Coronary artery (tissue), 2 donors: Measurements from ENCODE around the gene TATDN2.
"Not testable (repeated sequence)": the region's sequence is repeated elsewhere in the genome, so short reads cannot be mapped to it uniquely, and the experiment has no call there.

Experiments
- DNase-seq: peaks from one replicate; pipeline ENCODE4 v3.0.0-alpha.2; 2017; ENCODE audit warnings: low spot score
- H3K27ac ChIP-seq, 2 donors: fragments of 200-600 bp; sonication (generic); one replicate each; pipeline ENCODE4 v1.5.1; 2016 to 2019
- H3K4me3 ChIP-seq: fragments of 200-600 bp; sonication (generic); 2 replicates; pipeline ENCODE4 v1.5.1; 2016; ENCODE audit warnings: mild to moderate bottlenecking, moderate library complexity
- TF ChIP-seq, protein P1 (sequence below): fragments of 200-600 bp; sonication (generic); IDR thresholded peaks from one replicate; pipeline ENCODE4 v1.5.1; 2019; ENCODE audit warnings: antibody characterized with exemption

Gene TATDN2

DNA sequence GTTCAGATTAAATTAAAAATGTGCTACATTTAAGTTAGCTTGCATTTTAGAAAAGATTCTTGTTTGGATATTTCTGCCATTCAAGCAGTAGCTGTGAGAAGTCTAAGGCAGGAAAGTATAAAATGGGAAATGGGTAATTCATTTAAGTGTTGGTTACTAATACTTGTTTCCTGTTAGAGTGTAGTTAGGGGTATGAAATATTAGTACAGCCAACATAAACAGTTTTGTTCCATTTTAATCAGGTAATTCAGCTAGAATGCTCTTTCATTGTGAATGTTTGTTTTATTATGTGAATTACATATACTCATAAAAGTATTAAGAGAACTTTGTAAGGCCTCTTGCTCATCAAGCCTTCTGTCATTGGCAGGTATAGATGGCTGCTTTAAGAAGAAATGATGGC is 19.9 kb downstream of the TATDN2 start:
- Histone ChIP-seq H3K27ac (no peak overlapping the region), H3K4me3 (no peak overlapping the region)
- DNase-seq, result no peak
- TF ChIP-seq, protein P1, sequence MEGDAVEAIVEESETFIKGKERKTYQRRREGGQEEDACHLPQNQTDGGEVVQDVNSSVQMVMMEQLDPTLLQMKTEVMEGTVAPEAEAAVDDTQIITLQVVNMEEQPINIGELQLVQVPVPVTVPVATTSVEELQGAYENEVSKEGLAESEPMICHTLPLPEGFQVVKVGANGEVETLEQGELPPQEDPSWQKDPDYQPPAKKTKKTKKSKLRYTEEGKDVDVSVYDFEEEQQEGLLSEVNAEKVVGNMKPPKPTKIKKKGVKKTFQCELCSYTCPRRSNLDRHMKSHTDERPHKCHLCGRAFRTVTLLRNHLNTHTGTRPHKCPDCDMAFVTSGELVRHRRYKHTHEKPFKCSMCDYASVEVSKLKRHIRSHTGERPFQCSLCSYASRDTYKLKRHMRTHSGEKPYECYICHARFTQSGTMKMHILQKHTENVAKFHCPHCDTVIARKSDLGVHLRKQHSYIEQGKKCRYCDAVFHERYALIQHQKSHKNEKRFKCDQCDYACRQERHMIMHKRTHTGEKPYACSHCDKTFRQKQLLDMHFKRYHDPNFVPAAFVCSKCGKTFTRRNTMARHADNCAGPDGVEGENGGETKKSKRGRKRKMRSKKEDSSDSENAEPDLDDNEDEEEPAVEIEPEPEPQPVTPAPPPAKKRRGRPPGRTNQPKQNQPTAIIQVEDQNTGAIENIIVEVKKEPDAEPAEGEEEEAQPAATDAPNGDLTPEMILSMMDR, result no peak

DNA sequence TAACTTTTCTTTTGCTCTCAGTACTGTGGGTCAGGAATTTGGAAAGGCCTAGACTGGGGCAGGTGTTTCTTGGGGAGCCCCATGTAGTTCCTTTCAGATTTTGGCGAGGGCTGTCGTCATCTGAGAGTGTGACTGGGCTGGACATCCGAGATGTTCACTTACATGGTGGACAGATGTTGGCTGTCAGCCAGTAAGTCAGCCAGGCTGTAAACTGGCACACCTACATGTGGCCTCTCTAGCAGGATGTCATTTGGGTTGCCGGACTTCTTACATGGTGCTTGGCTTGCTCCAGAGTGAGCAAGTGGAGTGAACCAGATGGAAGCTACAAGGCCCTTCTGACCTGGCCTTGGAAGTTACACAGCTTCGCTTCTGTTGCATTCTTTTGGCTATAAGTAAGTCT is 20.7 kb downstream of the TATDN2 start:
- no peak overlapping the region for H3K4me3 ChIP-seq
- TF ChIP-seq, protein P1, result no peak
- no peak for DNase-seq
- H3K27ac ChIP-seq, result no peak overlapping the region

DNA sequence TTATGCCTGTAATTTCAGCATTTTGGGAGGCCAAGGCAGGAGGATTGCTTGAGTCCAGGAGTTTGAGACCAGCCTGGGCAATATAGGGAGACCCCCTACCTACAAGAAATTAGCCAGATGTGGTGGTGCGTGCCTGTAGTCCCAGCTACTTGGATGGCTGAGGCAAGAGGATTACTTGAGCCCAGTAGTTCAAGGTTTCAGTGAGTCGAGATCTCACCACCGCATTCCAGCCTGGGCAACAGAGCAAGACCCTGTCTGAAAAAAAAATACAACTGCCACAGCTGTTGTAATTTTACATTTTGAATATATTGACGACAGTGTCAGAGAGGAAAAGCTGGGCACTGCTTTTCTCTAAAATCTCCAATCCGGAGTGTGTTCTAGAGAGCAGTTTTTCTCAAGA is 21.2 kb downstream of the TATDN2 start:
- TF ChIP-seq, protein P1, result no peak
- no peak for DNase-seq

DNA sequence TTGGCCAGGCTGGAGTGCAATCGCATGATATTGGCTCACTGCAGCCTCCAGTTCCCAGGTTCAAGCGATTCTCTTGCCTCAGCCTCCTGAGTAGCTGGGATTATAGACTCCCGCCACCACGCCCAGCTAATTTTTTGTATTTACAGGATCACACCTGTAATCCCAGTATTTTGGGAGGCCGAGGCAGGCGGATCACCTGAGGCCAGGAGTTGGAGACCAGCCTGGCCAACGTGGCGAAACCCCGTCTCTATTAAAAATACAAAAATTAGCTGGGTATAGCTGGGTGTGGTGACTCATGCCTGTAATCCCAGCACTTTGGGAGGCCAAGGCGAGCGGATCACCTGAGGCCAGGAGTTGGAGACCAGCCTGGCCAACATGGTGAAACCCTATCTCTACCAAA is 24.2 kb downstream of the TATDN2 start:
- not testable (repeated sequence) for H3K4me3 ChIP-seq, DNase-seq, H3K27ac ChIP-seq

More for the DNA sequence above, 21.2 kb downstream of the TATDN2 start:
- Histone ChIP-seq H3K27ac (no peak overlapping the region), H3K4me3 (no peak overlapping the region)

DNA sequence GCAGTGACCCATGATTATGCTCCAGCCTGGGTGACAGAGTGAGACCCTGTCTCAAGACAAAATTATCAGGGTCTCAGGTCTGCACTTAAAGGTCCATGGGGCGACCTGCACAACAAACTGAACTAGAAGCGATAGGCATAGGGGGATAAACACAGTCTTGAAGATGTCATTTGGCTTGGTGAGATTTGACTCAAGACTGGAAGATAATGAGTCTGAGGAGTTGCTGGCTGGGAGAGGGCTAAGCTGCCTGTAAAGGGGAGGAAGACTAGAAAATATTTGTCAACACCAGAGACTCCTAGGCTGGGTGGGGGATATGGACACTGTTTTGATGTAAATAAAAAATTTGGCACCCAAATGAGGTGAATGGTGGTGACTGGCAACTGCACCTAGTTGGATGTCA is 24.7 kb downstream of the TATDN2 start:
- no peak overlapping the region for H3K4me3 ChIP-seq
- H3K27ac ChIP-seq, result no peak overlapping the region
- no peak for DNase-seq
- TF ChIP-seq, protein P1, result no peak

DNA sequence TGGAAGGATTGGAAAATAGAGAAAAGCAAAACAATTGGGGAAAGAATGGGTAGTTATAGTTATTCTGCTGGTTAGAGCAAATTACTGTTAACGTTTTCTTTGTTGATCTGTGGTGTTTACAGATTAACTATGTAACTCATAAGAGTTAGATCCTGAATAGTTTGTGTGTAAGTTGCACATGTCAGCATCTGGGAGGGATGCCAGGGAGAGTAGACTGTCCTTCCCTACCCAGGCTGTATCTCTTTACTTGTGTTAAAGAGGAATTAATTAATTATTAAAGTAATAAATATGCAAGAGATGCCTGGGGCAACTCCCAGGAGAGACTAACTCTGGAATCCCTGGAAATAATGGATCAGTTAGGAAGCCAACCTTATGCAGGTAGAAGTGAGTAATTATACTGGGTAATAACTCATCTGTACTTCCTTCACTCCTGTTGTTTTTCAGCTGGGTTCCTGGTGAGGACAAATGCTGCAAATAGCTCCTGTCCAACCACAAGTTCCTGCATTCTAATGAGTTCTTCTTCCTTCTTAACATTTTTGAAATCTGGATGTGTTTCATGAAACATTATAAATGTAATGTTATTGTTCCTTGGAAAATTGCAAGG is 25.5 kb downstream of the TATDN2 start:
- no peak for DNase-seq
- Histone ChIP-seq H3K4me3 (no peak overlapping the region), H3K27ac (no peak overlapping the region)
- TF ChIP-seq, protein P1, result no peak

DNA sequence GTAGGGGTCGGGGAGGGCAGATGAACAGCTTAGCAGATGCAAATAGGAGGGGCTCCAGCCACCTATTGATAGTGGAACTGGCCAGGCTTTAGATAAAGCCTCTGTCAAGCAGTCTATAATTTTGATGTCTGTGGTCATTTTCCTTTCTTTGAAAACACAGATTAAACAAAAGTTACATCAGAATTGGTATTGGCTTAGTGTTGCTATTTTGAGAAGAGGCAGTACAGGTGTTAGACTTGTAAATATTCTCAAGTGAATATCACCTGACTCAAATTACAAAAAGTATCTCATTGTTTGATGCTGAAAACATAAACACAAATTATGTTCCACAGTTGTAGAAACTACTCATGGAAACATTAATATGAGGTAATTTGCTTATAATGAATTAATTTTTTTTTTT is 26.3 kb downstream of the TATDN2 start:
- Histone ChIP-seq H3K27ac (no peak overlapping the region), H3K4me3 (no peak overlapping the region)
- no peak for DNase-seq
- TF ChIP-seq, protein P1, result no peak
